ENCODE measurements around the gene NEK8.

- TF ChIP-seq EZH2phosphoT487 (IDR thresholded peaks at IDR 0.05; ENCODE audit: insufficient read depth, low read depth) (no peak), EZH2 (IDR thresholded peaks at IDR 0.05; ENCODE audit: insufficient read depth, poor library complexity, severe bottlenecking) (no peak)
Observed at GRCh38 chr17:28688481-28688880, 40.1 kb upstream of the NEK8 start.
